Measurements from ENCODE around the gene KLHDC7A. TPM values are rescaled to one million over a fixed set of nuclear protein-coding genes. Genes with fewer than 3 reads are reported as not detected.

The KLHDC7A gene
- total RNA-seq, 1 experiment from 2014 or later: not detected

DNA sequence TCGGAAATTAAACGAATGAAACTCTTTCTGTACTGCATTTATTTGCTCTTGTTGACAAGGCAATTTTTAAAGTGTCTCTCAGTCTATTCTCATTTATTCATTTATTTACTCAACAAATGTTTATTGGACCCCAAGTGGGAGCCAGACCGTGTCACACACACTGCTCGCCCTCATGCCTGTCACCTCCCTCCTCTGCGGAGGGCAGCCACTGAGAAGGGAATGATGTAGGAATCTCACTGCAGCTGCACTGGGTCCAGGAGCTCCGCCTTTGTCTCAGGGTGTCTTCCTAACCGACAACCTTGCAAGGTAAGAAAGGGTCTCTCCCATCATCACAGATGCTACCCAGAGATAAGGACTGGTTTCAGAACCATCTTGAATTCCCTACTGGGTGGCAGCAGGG, 14.1 kb upstream of the KLHDC7A start:
- Histone ChIP-seq H4K20me1 (ENCODE audit: low read length) (no peaks in the 10 kb centered on the region), H3K27me3 (ENCODE audit: low read length) (peaks cover 18% of the 10 kb centered on the region), H3K36me3 (ENCODE audit: low read depth, low read length) (no peaks in the 10 kb centered on the region), H3K9ac (ENCODE audit: low read length) (no peak overlapping the region), H2AFZ (ENCODE audit: low read length) (no peak overlapping the region), H3K9me3 (ENCODE audit: low read length) (no peaks in the 10 kb centered on the region), H3K79me2 (ENCODE audit: low read length) (no peaks in the 10 kb centered on the region), H3K4me2 (ENCODE audit: low read length) (no peak overlapping the region), H3K27ac (ENCODE audit: low read length) (no peak overlapping the region), H3K4me1 (ENCODE audit: insufficient read depth, low read length) (no peaks in the 10 kb centered on the region), H3F3A (ENCODE audit: low read length, unreplicated experiment) (no peaks in the 10 kb centered on the region), H3K4me3 (ENCODE audit: low read length) (no peak overlapping the region), H3K9me2 (replicated peaks; ENCODE audit: low read length) (no peaks in the 10 kb centered on the region)
- BruUV-seq (replicated peaks): no TSS peak
- ATAC-seq (no peak), DNase-seq (no peak)
- intact Hi-C loops (cut with micrococcal nuclease): no loop called here
- ChIA-PET POLR2A (ENCODE audit: unreplicated experiment) (no interaction called here), CTCF (no interaction called here)
- TF ChIP-seq EZH2 (IDR thresholded peaks at IDR 0.05; ENCODE audit: low read length, unreplicated experiment) (no peak), EZH2phosphoT487 (IDR thresholded peaks at IDR 0.05; ENCODE audit: borderline replicate concordance, low read length) (no peak)
- TF ChIP-seq, protein P1, sequence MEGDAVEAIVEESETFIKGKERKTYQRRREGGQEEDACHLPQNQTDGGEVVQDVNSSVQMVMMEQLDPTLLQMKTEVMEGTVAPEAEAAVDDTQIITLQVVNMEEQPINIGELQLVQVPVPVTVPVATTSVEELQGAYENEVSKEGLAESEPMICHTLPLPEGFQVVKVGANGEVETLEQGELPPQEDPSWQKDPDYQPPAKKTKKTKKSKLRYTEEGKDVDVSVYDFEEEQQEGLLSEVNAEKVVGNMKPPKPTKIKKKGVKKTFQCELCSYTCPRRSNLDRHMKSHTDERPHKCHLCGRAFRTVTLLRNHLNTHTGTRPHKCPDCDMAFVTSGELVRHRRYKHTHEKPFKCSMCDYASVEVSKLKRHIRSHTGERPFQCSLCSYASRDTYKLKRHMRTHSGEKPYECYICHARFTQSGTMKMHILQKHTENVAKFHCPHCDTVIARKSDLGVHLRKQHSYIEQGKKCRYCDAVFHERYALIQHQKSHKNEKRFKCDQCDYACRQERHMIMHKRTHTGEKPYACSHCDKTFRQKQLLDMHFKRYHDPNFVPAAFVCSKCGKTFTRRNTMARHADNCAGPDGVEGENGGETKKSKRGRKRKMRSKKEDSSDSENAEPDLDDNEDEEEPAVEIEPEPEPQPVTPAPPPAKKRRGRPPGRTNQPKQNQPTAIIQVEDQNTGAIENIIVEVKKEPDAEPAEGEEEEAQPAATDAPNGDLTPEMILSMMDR (conservative IDR thresholded peaks at IDR 0.05; ENCODE audit: low read depth, low read length): no peak

GRCh38 chr1:18468570-18468969, 12.2 kb upstream of the KLHDC7A start:
- Histone ChIP-seq H3K4me3 (ENCODE audit: low read length) (no peak overlapping the region), H3K79me2 (ENCODE audit: low read length) (no peaks in the 10 kb centered on the region), H4K20me1 (ENCODE audit: low read length) (no peaks in the 10 kb centered on the region), H3K36me3 (ENCODE audit: low read depth, low read length) (no peaks in the 10 kb centered on the region), H2AFZ (ENCODE audit: low read length) (no peak overlapping the region), H3K9me2 (replicated peaks; ENCODE audit: low read length) (no peaks in the 10 kb centered on the region), H3K9ac (ENCODE audit: low read length) (no peak overlapping the region), H3K27ac (ENCODE audit: low read length) (no peak overlapping the region), H3K4me2 (ENCODE audit: low read length) (no peak overlapping the region), H3F3A (ENCODE audit: low read length, unreplicated experiment) (no peaks in the 10 kb centered on the region), H3K27me3 (ENCODE audit: low read length) (peaks cover 15% of the 10 kb centered on the region), H3K9me3 (ENCODE audit: low read length) (no peaks in the 10 kb centered on the region), H3K4me1 (ENCODE audit: insufficient read depth, low read length) (no peaks in the 10 kb centered on the region)
- CTCF ChIA-PET: no interaction called here
- BruUV-seq (replicated peaks): no TSS peak
- DNase-seq (no peak), ATAC-seq (no peak)
- TF ChIP-seq, protein P1 (conservative IDR thresholded peaks at IDR 0.05; ENCODE audit: low read depth, low read length): no peak
- TF ChIP-seq EZH2phosphoT487 (IDR thresholded peaks at IDR 0.05; ENCODE audit: borderline replicate concordance, low read length) (no peak), EZH2 (IDR thresholded peaks at IDR 0.05; ENCODE audit: low read length, unreplicated experiment) (no peak)
- intact Hi-C loops (cut with micrococcal nuclease): no loop called here
- POLR2A ChIA-PET (ENCODE audit: unreplicated experiment): no interaction called here

- no peak overlapping the region for H3K4me2 ChIP-seq (ENCODE audit: low read length)
- DNase-seq (no peak), ATAC-seq (no peak)
- no peaks in the 10 kb centered on the region for H3K9me2 ChIP-seq (replicated peaks; ENCODE audit: low read length)
- BruUV-seq (replicated peaks): no TSS peak
- CTCF ChIA-PET: no interaction called here
- H4K20me1 ChIP-seq (ENCODE audit: low read length): no peaks in the 10 kb centered on the region
- H3K27me3 ChIP-seq (ENCODE audit: low read length): peaks cover 12% of the 10 kb centered on the region
- H3K4me3 ChIP-seq (ENCODE audit: low read length): no peak overlapping the region
- POLR2A ChIA-PET (ENCODE audit: unreplicated experiment): no interaction called here
- no peaks in the 10 kb centered on the region for H3K9me3 ChIP-seq (ENCODE audit: low read length)
- H2AFZ ChIP-seq (ENCODE audit: low read length): no peak overlapping the region
- no peaks in the 10 kb centered on the region for H3F3A ChIP-seq (ENCODE audit: low read length, unreplicated experiment)
- no peaks in the 10 kb centered on the region for H3K79me2 ChIP-seq (ENCODE audit: low read length)
- H3K4me1 ChIP-seq (ENCODE audit: insufficient read depth, low read length): no peaks in the 10 kb centered on the region
- no peak overlapping the region for H3K27ac ChIP-seq (ENCODE audit: low read length)
- TF ChIP-seq, protein P1 (conservative IDR thresholded peaks at IDR 0.05; ENCODE audit: low read depth, low read length): no peak
- no peak for TF ChIP-seq EZH2 (IDR thresholded peaks at IDR 0.05; ENCODE audit: low read length, unreplicated experiment)
- TF ChIP-seq EZH2phosphoT487 (IDR thresholded peaks at IDR 0.05; ENCODE audit: borderline replicate concordance, low read length): no peak
- intact Hi-C loops (cut with micrococcal nuclease): no loop called here
- no peaks in the 10 kb centered on the region for H3K36me3 ChIP-seq (ENCODE audit: low read depth, low read length)
- H3K9ac ChIP-seq (ENCODE audit: low read length): no peak overlapping the region
These were observed 11.2 kb upstream of the KLHDC7A start for GRCh38 chr1:18469514-18469913.

Measured in PC-3 (cell line).